Measurements from ENCODE around the gene SWT1.

The SWT1 gene

GRCh38 chr1:185284533-185285276, 127.7 kb downstream of the SWT1 start:
- DNase-seq (ENCODE audit: low read depth in 2 of 2, low spot score in 1 of 2), result no peak

- no peak for DNase-seq (ENCODE audit: low read depth in 2 of 2, low spot score in 1 of 2)
These were observed 130.5 kb downstream of the SWT1 start for GRCh38 chr1:185287451-185287850.

GRCh38 chr1:185288435-185288834, 131.5 kb downstream of the SWT1 start:
- no peak for DNase-seq (ENCODE audit: low read depth in 2 of 2, low spot score in 1 of 2)

GRCh38 chr1:185289880-185290279, 132.9 kb downstream of the SWT1 start:
- no peak for DNase-seq (ENCODE audit: low read depth in 2 of 2, low spot score in 1 of 2)

GRCh38 chr1:185291159-185291558, 134.2 kb downstream of the SWT1 start:
- no peak for DNase-seq (ENCODE audit: low read depth in 2 of 2, low spot score in 1 of 2)

- DNase-seq (ENCODE audit: low read depth in 2 of 2, low spot score in 1 of 2), result no peak
These were observed 134.7 kb downstream of the SWT1 start for GRCh38 chr1:185291652-185292051.

- no peak for DNase-seq (ENCODE audit: low read depth in 2 of 2, low spot score in 1 of 2)
These were observed 135.3 kb downstream of the SWT1 start for GRCh38 chr1:185292237-185292636.

- DNase-seq (ENCODE audit: low read depth in 2 of 2, low spot score in 1 of 2), result no peak
These were observed 137.1 kb downstream of the SWT1 start for GRCh38 chr1:185293967-185294542.

- no peak for DNase-seq (ENCODE audit: low read depth in 2 of 2, low spot score in 1 of 2)
These were observed 138.1 kb downstream of the SWT1 start for GRCh38 chr1:185295091-185295490.

GRCh38 chr1:185297982-185298381, 141.0 kb downstream of the SWT1 start:
- no peak for DNase-seq (ENCODE audit: low read depth in 2 of 2, low spot score in 1 of 2)

- no peak for DNase-seq (ENCODE audit: low read depth in 2 of 2, low spot score in 1 of 2)
These were observed 143.2 kb downstream of the SWT1 start for GRCh38 chr1:185300152-185300551.

- DNase-seq (ENCODE audit: low read depth in 2 of 2, low spot score in 1 of 2), result no peak
These were observed 148.5 kb downstream of the SWT1 start for GRCh38 chr1:185305419-185305818.

GRCh38 chr1:185308126-185308525, 151.2 kb downstream of the SWT1 start:
- DNase-seq (ENCODE audit: low read depth in 2 of 2, low spot score in 1 of 2), result no peak

GRCh38 chr1:185309566-185309965, 152.6 kb downstream of the SWT1 start:
- DNase-seq (ENCODE audit: low read depth in 2 of 2, low spot score in 1 of 2), result no peak

- DNase-seq (ENCODE audit: low read depth in 2 of 2, low spot score in 1 of 2), result no peak
These were observed 154.7 kb downstream of the SWT1 start for GRCh38 chr1:185311589-185312225.

- no peak for DNase-seq (ENCODE audit: low read depth in 2 of 2, low spot score in 1 of 2)
These were observed 155.6 kb downstream of the SWT1 start for GRCh38 chr1:185312361-185313138.

GRCh38 chr1:185314411-185314810, 157.4 kb downstream of the SWT1 start:
- DNase-seq (ENCODE audit: low read depth in 2 of 2, low spot score in 1 of 2), result no peak

- no peak for DNase-seq (ENCODE audit: low read depth in 2 of 2, low spot score in 1 of 2)
These were observed 158.6 kb downstream of the SWT1 start for GRCh38 chr1:185315445-185316071.

- peak; percentile 79 to 82 for DNase-seq (ENCODE audit: low read depth in 2 of 2, low spot score in 1 of 2)
These were observed 159.4 kb downstream of the SWT1 start for GRCh38 chr1:185316163-185317033.
